ENCODE measurements around the gene HDDC3.

GRCh38 chr15:90906181-90906849 is 26.0 kb downstream of the HDDC3 start:
- no peak for TF ChIP-seq SP1 (IDR thresholded peaks at IDR 0.05)
- no peak for TF ChIP-seq FOXA1 (IDR thresholded peaks at IDR 0.05)
- TF ChIP-seq ZNF384 (IDR thresholded peaks at IDR 0.05) = no peak
- TF ChIP-seq ELF4 (IDR thresholded peaks at IDR 0.05) = no peak

Data from HEK293T (cell line).